SK-N-SH (cell line): ENCODE measurements around the gene CSRNP3. TPM values are rescaled to one million over a fixed set of nuclear protein-coding genes. Genes with fewer than 3 reads are reported as not detected.

Experiments
- CTCF ChIA-PET: fragments of 300-600, 350-600 bp; formaldehyde crosslinking; extraction: SDS; loops from one replicate; lab custom pipeline; 2021; lab: Yijun Ruan, JAX
- POLR2A ChIA-PET: fragments of 350-600 bp; sonication (Branson Sonifier 250); formaldehyde crosslinking; extraction: SDS; loops from one replicate; lab custom pipeline; 2020; ENCODE audit warnings: antibody characterized with exemption, inconsistent platforms; lab: Yijun Ruan, JAX
- DNase-seq: peaks from one replicate; pipeline ENCODE4 v3.0.0; 2012
- H2AFZ ChIP-seq: fragments of 200-600 bp; sonication (generic); 2 replicates; pipeline ENCODE4 v1.8.1; 2016; ENCODE audit warnings: antibody characterized with exemption, mild to moderate bottlenecking, low read depth
- H3F3A ChIP-seq: fragments of 200-600 bp; sonication (generic); replicated peaks from 2 replicates; pipeline ENCODE3; 2016; ENCODE audit warnings: antibody characterized with exemption, mild to moderate bottlenecking; ENCODE audit not compliant: insufficient read depth
- H3K27ac ChIP-seq, 2 experiments: fragments of 200-500 bp in 1 of 2; fragments of 200-600 bp in 1 of 2; sonication (Bioruptor generic) in 1 of 2; sonication (generic), shearing (Covaris generic) in 1 of 2; 2 replicates each; pipeline versions ENCODE4 v1.5.1 to v1.6.1; 2014 to 2016; ENCODE audit warnings: low read depth in 2 of 2, inconsistent platforms in 1 of 2, low read length in 1 of 2, mild to moderate bottlenecking in 1 of 2, mixed read lengths in 1 of 2
- H3K27me3 ChIP-seq: fragments of 200-600 bp; sonication (generic), shearing (Covaris generic); 2 replicates; pipeline ENCODE4 v1.6.1; 2016; ENCODE audit warnings: mixed run types; ENCODE audit not compliant: insufficient read depth
- H3K36me3 ChIP-seq, 2 experiments: fragments of 200-500 bp in 1 of 2; fragments of 200-600 bp in 1 of 2; sonication (Bioruptor generic) in 1 of 2; sonication (generic) in 1 of 2; replicated peaks in 1 of 2; 2 replicates each; pipeline versions ENCODE3 to v1.5.1; 2014 to 2016; ENCODE audit warnings: low read length in 1 of 2, mild to moderate bottlenecking in 1 of 2; ENCODE audit not compliant: insufficient read depth in 2 of 2, control insufficient read depth in 1 of 2
- H3K4me1 ChIP-seq, 2 experiments: fragments of 200-500 bp in 1 of 2; fragments of 200-600 bp in 1 of 2; sonication (Bioruptor generic) in 1 of 2; sonication (generic), shearing (Covaris generic) in 1 of 2; 2 replicates each; pipeline versions ENCODE4 v1.5.1 to v1.6.1; 2014 to 2016; ENCODE audit warnings: low read depth in 1 of 2, low read length in 1 of 2, mixed run types in 1 of 2; ENCODE audit not compliant: insufficient read depth in 2 of 2, control insufficient read depth in 1 of 2
- H3K4me2 ChIP-seq: fragments of 200-600 bp; sonication (generic), shearing (Covaris generic); 2 replicates; pipeline ENCODE4 v1.6.1; 2017; ENCODE audit warnings: mixed run types
- H3K4me3 ChIP-seq, 2 experiments: fragments of 200-500 bp in 1 of 2; fragments of 200-600 bp in 1 of 2; sonication (Bioruptor generic) in 1 of 2; sonication (generic), shearing (Covaris generic) in 1 of 2; 2 replicates each; pipeline versions ENCODE4 v1.5.1 to v1.8.1; 2014 to 2016; ENCODE audit warnings: low read depth in 2 of 2, inconsistent platforms in 1 of 2, low read length in 1 of 2, mild to moderate bottlenecking in 1 of 2, mixed read lengths in 1 of 2, moderate library complexity in 1 of 2
- H3K79me2 ChIP-seq: fragments of 200-600 bp; sonication (generic); 2 replicates; pipeline ENCODE4 v1.8.1; 2017; ENCODE audit warnings: mild to moderate bottlenecking; ENCODE audit not compliant: insufficient read depth
- H3K9ac ChIP-seq: fragments of 200-600 bp; sonication (generic); 2 replicates; pipeline ENCODE4 v1.6.1; 2017; ENCODE audit warnings: mixed run types
- H3K9me2 ChIP-seq: fragments of 200-600 bp; sonication (generic); 2 replicates; pipeline ENCODE4 v1.6.1; 2017; ENCODE audit warnings: mixed run types
- H3K9me3 ChIP-seq: fragments of 200-600 bp; sonication (generic); 2 replicates; pipeline ENCODE4 v1.6.1; 2017; ENCODE audit warnings: mixed run types, mild to moderate bottlenecking, moderate library complexity
- H4K20me1 ChIP-seq: fragments of 200-600 bp; sonication (generic); 2 replicates; pipeline ENCODE4 v1.6.1; 2017; ENCODE audit warnings: mild to moderate bottlenecking, mixed run types; ENCODE audit not compliant: insufficient read depth
- CHD2 ChIP-seq: fragments of 150-350 bp; IDR thresholded peaks from 2 replicates; pipeline ENCODE4 v1.6.1; 2018; ENCODE audit warnings: low read length; ENCODE audit not compliant: partially characterized antibody
- EP300 ChIP-seq, 2 experiments: IDR thresholded peaks; 2 replicates each; pipeline versions ENCODE4 v1.4.0 to v1.6.1; 2012; ENCODE audit warnings: borderline replicate concordance in 1 of 2, low read depth in 1 of 2, low read length in 1 of 2
- FOXJ3 ChIP-seq: sonication (generic); formaldehyde crosslinking; IDR thresholded peaks from 2 replicates; pipeline ENCODE4 v1.5.1; 2020; ENCODE audit warnings: mild to moderate bottlenecking, missing genetic modification reagents
- FOXM1 ChIP-seq: IDR thresholded peaks from 2 replicates; pipeline ENCODE4 v1.4.0; 2012; ENCODE audit warnings: low read depth, mild to moderate bottlenecking
- GABPA ChIP-seq: IDR thresholded peaks from 2 replicates; pipeline ENCODE4 v1.4.0; 2012; ENCODE audit warnings: low read depth, mild to moderate bottlenecking
- JUND ChIP-seq: IDR thresholded peaks from 2 replicates; pipeline ENCODE4 v1.4.0; 2012
- POLR2AphosphoS5 ChIP-seq: IDR thresholded peaks from 2 replicates; pipeline ENCODE4 v1.6.1; 2012; ENCODE audit warnings: low read depth, low read length
- RAD21 ChIP-seq: IDR thresholded peaks from 2 replicates; pipeline ENCODE4 v1.6.1; 2012; ENCODE audit warnings: mild to moderate bottlenecking, low read length
- RFX5 ChIP-seq: IDR thresholded peaks from 2 replicates; pipeline ENCODE4 v1.6.1; 2012; ENCODE audit warnings: mild to moderate bottlenecking, improper control_type of control experiment, low read length
- SIN3A ChIP-seq: IDR thresholded peaks from 2 replicates; pipeline ENCODE4 v1.6.1; 2012; ENCODE audit warnings: low read depth, mild to moderate bottlenecking, low read length, moderate library complexity, borderline replicate concordance
- SMC3 ChIP-seq: IDR thresholded peaks from 2 replicates; pipeline ENCODE4 v1.6.1; 2012; ENCODE audit warnings: low read depth, low read length, improper control_type of control experiment
- TAF1 ChIP-seq: IDR thresholded peaks from 2 replicates; pipeline ENCODE4 v1.6.1; 2012; ENCODE audit warnings: low read depth, mild to moderate bottlenecking, low read length, moderate library complexity, borderline replicate concordance
- YY1 ChIP-seq: IDR thresholded peaks from 2 replicates; pipeline ENCODE4 v1.4.0; 2012; ENCODE audit warnings: low read depth, mild to moderate bottlenecking
- WGBS: methylation state at CpG from one replicate; pipeline ENCODE4 v1.1.6; 2017; ENCODE audit warnings: low lambda C conversion rate; 5-methylcytosine and 5-hydroxymethylcytosine counted together
- polyA plus RNA-seq, 3 experiments: library from polyadenylated mRNA; depleted of rRNA; stranded (reverse); fragments of >200 nt; gene quantifications; 2 replicates each; pipeline ENCODE4 v1.2.3, GENCODE V29; 2012
- TF ChIP-seq, protein P1 (sequence below): fragments of 150-350 bp; IDR thresholded peaks from 2 replicates; pipeline ENCODE4 v1.6.1; 2017; ENCODE audit warnings: antibody characterized with exemption, low read length, low read depth, borderline replicate concordance
- TF ChIP-seq, protein P2 (sequence below): IDR thresholded peaks from 2 replicates; pipeline ENCODE4 v1.6.1; 2012; ENCODE audit warnings: mild to moderate bottlenecking, low read depth, low read length, moderate library complexity
- TF ChIP-seq, protein P3 (sequence below): IDR thresholded peaks from 2 replicates; pipeline ENCODE4 v1.4.0; 2012; ENCODE audit warnings: low read depth, borderline replicate concordance

CSRNP3 gene
- polyA plus RNA-seq, 1 of the 3 experiments (the other 2 are of a cell fraction) = 1.0 TPM

DNA sequence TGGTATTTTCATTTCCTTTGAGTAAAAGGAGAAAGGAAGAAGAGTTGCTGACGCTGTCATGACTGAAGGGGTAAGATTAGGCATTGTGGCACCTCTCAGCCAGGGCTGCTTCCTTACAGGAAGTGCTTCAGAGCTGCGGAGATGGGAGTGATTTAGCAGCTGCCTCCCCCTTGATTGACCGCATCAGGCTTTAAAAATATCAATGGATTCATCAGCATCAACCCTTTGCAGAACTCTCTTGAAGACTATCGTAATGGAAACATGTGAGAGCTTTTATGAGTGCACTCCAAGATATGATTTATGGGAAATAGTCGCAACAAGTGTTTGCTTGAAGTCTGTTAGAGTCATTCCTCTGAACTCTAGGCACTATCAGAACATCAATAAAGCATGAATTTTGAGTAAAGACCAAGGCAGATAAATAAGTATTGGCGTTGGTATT is 141.1 kb downstream of the CSRNP3 start:
- Histone ChIP-seq H2AFZ (no peak overlapping the region), H3K9ac (no peak overlapping the region), H4K20me1 (no peaks in the 10 kb centered on the region), H3K79me2 (no peaks in the 10 kb centered on the region), H3K27ac (no peak overlapping the region), H3K9me2 (no peaks in the 10 kb centered on the region), H3F3A (no peaks in the 10 kb centered on the region), H3K27me3 (no peaks in the 10 kb centered on the region), H3K9me3 (no peaks in the 10 kb centered on the region), H3K36me3 (peaks cover 0 to 4% of the 10 kb centered on the region in 2 experiments), H3K4me3 (no peak overlapping the region), H3K4me2 (no peak overlapping the region), H3K4me1 (peaks cover 0 to 2% of the 10 kb centered on the region in 2 experiments; a peak in 2 of 4 replicates)
- 61% methylated on average over 6 of the region's 6 CpGs for WGBS
- TF ChIP-seq TAF1 = no peak
- TF ChIP-seq, protein P1, sequence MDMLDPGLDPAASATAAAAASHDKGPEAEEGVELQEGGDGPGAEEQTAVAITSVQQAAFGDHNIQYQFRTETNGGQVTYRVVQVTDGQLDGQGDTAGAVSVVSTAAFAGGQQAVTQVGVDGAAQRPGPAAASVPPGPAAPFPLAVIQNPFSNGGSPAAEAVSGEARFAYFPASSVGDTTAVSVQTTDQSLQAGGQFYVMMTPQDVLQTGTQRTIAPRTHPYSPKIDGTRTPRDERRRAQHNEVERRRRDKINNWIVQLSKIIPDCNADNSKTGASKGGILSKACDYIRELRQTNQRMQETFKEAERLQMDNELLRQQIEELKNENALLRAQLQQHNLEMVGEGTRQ = no peak
- no peak for TF ChIP-seq GABPA
- no peak for TF ChIP-seq SIN3A
- TF ChIP-seq, protein P2, sequence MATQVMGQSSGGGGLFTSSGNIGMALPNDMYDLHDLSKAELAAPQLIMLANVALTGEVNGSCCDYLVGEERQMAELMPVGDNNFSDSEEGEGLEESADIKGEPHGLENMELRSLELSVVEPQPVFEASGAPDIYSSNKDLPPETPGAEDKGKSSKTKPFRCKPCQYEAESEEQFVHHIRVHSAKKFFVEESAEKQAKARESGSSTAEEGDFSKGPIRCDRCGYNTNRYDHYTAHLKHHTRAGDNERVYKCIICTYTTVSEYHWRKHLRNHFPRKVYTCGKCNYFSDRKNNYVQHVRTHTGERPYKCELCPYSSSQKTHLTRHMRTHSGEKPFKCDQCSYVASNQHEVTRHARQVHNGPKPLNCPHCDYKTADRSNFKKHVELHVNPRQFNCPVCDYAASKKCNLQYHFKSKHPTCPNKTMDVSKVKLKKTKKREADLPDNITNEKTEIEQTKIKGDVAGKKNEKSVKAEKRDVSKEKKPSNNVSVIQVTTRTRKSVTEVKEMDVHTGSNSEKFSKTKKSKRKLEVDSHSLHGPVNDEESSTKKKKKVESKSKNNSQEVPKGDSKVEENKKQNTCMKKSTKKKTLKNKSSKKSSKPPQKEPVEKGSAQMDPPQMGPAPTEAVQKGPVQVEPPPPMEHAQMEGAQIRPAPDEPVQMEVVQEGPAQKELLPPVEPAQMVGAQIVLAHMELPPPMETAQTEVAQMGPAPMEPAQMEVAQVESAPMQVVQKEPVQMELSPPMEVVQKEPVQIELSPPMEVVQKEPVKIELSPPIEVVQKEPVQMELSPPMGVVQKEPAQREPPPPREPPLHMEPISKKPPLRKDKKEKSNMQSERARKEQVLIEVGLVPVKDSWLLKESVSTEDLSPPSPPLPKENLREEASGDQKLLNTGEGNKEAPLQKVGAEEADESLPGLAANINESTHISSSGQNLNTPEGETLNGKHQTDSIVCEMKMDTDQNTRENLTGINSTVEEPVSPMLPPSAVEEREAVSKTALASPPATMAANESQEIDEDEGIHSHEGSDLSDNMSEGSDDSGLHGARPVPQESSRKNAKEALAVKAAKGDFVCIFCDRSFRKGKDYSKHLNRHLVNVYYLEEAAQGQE = no peak
- no peak for TF ChIP-seq SMC3
- no peak for TF ChIP-seq RFX5
- TF ChIP-seq FOXM1 = no peak
- ChIA-PET CTCF (no interaction called here), POLR2A (no interaction called here)
- no peak for DNase-seq

DNA sequence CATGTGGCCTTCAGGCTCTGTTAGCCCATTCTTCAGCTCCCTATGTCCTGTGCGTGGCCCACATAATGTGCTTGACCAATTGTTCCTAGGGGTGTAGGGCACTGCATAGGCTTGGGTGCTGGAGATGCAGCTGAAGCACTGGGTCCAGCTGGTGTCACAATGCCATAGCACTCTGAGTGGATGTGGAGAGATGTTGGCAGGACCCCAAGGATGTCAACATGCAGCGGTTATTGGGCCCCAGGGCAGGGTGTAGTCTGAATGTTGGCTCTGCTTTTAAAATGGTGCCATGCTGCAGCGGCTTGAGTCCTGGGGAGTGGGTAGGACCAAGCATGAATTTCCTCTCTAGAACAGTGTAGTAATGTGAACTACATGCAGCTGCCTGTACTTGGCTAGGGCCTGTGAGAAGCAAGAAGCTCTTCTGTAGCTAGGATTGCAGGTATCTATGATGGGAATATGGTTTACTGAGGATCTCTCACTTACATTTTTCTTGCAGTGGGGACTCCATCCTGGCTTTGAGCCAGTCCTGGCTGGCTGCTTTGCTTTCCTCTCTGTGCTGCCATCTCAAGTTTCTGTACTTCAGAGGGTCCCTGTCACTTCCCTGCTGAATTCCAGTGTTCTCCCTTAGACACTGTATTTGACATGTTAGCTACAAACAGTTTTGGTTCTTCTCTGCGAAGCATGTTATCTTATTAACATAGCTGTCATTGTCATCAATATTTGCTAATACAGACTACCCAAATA is 148.4 kb downstream of the CSRNP3 start:
- WGBS = 82% methylated on average over 4 of the region's 4 CpGs
- TF ChIP-seq CHD2 (no peak), EP300 (IDR thresholded peaks at IDR 0.05; ENCODE audit: borderline replicate concordance in 1 of 2, low read depth in 1 of 2, low read length in 1 of 2) (no peak), RFX5 (no peak), FOXJ3 (CRISPR knock-in tag) (no peak), POLR2AphosphoS5 (no peak), JUND (no peak), YY1 (no peak), RAD21 (no peak), FOXM1 (no peak)
- TF ChIP-seq, protein P2 = no peak
- TF ChIP-seq, protein P3, sequence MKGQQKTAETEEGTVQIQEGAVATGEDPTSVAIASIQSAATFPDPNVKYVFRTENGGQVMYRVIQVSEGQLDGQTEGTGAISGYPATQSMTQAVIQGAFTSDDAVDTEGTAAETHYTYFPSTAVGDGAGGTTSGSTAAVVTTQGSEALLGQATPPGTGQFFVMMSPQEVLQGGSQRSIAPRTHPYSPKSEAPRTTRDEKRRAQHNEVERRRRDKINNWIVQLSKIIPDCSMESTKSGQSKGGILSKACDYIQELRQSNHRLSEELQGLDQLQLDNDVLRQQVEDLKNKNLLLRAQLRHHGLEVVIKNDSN = no peak

More for the DNA sequence above, 148.4 kb downstream of the CSRNP3 start:
- CTCF ChIA-PET = interaction anchor here (1.2 kb wide), 1 partner anchor 83 kb away, joined by 3 read pairs; no protein-coding TSS in a partner anchor
- no peak overlapping the region for H3K4me2 ChIP-seq
- POLR2A ChIA-PET = no interaction called here
- peaks cover 0 to 7% of the 10 kb centered on the region in 2 experiments; a peak in 2 of 4 replicates for H3K4me1 ChIP-seq
- peaks cover 2 to 4% of the 10 kb centered on the region in 2 experiments for H3K36me3 ChIP-seq
- no peaks in the 10 kb centered on the region for H4K20me1 ChIP-seq
- no peaks in the 10 kb centered on the region for H3F3A ChIP-seq
- H3K9me2 ChIP-seq = no peaks in the 10 kb centered on the region
- no peak for DNase-seq
- no peak overlapping the region for H3K27ac ChIP-seq
- no peak overlapping the region for H3K9ac ChIP-seq
- no peak overlapping the region for H2AFZ ChIP-seq
- H3K79me2 ChIP-seq = no peaks in the 10 kb centered on the region
- H3K27me3 ChIP-seq = no peaks in the 10 kb centered on the region
- no peak overlapping the region for H3K4me3 ChIP-seq
- H3K9me3 ChIP-seq = no peaks in the 10 kb centered on the region; the same call in 1 of the 2 replicates
